Effector memory CD4-positive, alpha-beta T cell (primary cell): ENCODE data around the gene ATG7.

Source experiments
- DNase-seq, 3 donors: peaks; one replicate each; pipeline ENCODE4 v3.0.0-alpha.2; 2020
- H3K27ac ChIP-seq: 2 replicates; pipeline ENCODE4 v1.7.0; 2013; ENCODE audit warnings: mild to moderate bottlenecking, low read length, moderate library complexity; ENCODE audit not compliant: insufficient read depth, poor library complexity, severe bottlenecking
- H3K27me3 ChIP-seq: replicated peaks from 2 replicates; pipeline ENCODE4 v1.7.0; 2013; ENCODE audit warnings: mild to moderate bottlenecking, low read length; ENCODE audit not compliant: insufficient read depth, control insufficient read depth, poor library complexity, severe bottlenecking
- H3K36me3 ChIP-seq: 2 replicates; pipeline ENCODE4 v1.7.0; 2013; ENCODE audit warnings: mild to moderate bottlenecking, low read length, moderate library complexity; ENCODE audit not compliant: control insufficient read depth, insufficient read depth
- H3K4me1 ChIP-seq: 2 replicates; pipeline ENCODE4 v1.7.0; 2013; ENCODE audit warnings: low read length, mild to moderate bottlenecking; ENCODE audit not compliant: control insufficient read depth, insufficient read depth, poor library complexity, severe bottlenecking
- H3K4me3 ChIP-seq: 2 replicates; pipeline ENCODE4 v1.7.0; 2013; ENCODE audit warnings: low read length, low read depth, mild to moderate bottlenecking; ENCODE audit not compliant: insufficient read depth, poor library complexity, severe bottlenecking
- H3K9me3 ChIP-seq: 2 replicates; pipeline ENCODE4 v1.7.0; 2013; ENCODE audit warnings: mild to moderate bottlenecking, low read length, moderate library complexity; ENCODE audit not compliant: control insufficient read depth

Gene ATG7

DNA sequence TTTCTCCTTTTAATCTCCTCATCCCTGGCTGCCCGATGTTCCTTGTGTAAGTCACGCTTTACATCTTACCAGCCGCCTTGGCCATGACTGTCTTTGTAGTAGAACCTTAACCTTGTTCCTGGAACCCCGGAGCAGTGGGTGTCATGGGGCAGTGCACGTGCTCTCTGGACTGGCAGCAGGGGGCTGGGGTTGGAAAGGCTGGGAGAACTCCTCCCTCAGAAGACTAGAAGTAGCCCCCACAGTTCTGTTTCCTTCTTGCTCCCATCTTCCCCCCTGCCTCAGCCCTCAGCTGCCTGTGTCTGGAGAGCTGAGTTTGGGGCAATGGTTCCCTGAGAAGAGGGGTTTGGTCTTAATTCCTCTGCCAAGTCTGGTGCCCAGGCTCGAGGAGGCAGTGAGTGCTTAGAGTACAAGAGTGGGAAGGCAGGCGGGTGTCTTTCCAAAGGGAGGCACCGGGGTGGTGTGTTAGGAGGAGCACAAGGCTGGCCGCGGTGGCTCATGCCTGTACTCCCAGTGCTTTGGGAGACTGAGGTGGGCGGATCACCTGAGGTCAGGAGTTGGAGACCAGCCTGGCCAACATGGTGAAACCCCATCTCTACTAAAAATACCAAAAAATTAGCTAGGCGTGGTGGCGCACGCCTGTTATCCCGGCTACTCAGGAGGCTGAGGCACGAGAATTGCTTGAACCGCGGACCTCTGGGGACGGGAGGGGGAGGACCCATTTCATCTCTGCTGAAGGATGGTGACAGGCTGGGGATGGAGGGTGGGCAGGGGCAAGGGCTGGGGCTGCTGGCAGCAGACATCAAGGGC, 271.1 kb downstream of the ATG7 start:
- no peaks in the 10 kb centered on the region for H3K9me3 ChIP-seq
- H3K4me3 ChIP-seq, result no peak overlapping the region
- no peak for DNase-seq
- H3K27me3 ChIP-seq, result no peaks in the 10 kb centered on the region
- H3K27ac ChIP-seq, result no peak overlapping the region
- no peaks in the 10 kb centered on the region for H3K36me3 ChIP-seq
- H3K4me1 ChIP-seq, result no peaks in the 10 kb centered on the region

DNA sequence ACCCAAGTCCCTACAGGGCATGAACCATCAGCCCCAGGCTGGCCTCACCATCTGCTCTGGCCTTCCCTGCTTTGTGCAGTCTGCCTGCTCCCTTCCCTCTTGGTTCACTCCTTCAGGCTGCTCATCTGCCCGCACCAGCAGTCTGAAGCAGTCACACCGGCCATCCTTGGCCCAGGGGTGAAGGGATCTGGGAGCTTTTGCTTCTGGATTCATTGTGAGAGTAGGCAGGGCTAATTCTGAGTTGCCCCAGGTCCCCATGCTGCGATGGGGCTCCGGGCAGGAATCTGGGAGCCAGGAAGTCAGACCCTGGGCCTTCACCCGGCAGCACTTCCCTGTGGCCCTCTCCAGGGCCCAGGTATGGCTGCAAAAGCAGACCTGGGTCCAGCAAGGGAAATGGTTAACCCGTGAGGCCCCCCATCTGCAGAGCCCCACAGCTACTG, 271.8 kb downstream of the ATG7 start:
- DNase-seq, result no peak
- H3K4me1 ChIP-seq, result no peaks in the 10 kb centered on the region
- H3K36me3 ChIP-seq, result no peaks in the 10 kb centered on the region
- no peak overlapping the region for H3K27ac ChIP-seq
- no peak overlapping the region for H3K4me3 ChIP-seq
- no peaks in the 10 kb centered on the region for H3K27me3 ChIP-seq
- no peaks in the 10 kb centered on the region for H3K9me3 ChIP-seq

DNA sequence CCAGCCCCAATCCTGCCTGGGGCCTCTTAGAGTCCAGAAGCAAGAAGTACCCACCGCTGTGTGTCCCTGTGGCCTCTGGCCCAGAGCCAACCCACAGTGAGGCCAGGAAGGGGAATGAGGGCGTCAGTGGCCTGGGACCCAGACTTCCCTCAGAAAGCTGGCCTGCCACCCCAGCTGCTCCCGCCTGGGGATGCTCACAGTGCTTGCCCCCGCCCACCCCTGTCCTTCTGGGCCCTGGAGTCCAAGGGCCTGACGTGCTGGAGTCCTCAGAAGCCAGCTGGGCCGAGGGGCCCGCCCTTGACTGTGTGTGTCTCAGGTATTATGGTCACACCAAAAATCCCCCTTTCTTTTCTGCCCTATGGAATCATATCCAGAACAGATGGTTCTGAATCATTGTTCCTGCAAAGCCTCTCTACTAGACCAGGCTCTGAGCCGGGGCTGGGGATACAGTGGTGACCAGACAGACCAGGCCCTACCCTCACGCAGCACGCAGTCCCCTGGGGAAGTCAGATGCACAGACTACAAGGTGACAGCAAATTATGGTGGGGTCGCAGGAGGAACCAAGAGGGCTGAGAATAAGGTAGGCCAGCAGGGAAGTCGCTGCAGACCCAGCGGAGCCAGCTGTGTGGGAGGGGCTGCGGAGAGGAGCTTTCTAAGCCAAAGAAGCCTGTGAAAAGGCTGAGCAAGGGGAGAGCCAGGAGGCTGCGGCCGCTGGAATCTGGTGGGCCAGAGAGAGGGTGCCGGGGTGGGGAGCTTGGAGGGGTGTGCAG, 272.4 kb downstream of the ATG7 start:
- no peak overlapping the region for H3K4me3 ChIP-seq
- H3K27me3 ChIP-seq, result no peaks in the 10 kb centered on the region
- H3K9me3 ChIP-seq, result no peaks in the 10 kb centered on the region
- no peaks in the 10 kb centered on the region for H3K4me1 ChIP-seq
- no peak for DNase-seq
- H3K27ac ChIP-seq, result no peak overlapping the region
- no peaks in the 10 kb centered on the region for H3K36me3 ChIP-seq

DNA sequence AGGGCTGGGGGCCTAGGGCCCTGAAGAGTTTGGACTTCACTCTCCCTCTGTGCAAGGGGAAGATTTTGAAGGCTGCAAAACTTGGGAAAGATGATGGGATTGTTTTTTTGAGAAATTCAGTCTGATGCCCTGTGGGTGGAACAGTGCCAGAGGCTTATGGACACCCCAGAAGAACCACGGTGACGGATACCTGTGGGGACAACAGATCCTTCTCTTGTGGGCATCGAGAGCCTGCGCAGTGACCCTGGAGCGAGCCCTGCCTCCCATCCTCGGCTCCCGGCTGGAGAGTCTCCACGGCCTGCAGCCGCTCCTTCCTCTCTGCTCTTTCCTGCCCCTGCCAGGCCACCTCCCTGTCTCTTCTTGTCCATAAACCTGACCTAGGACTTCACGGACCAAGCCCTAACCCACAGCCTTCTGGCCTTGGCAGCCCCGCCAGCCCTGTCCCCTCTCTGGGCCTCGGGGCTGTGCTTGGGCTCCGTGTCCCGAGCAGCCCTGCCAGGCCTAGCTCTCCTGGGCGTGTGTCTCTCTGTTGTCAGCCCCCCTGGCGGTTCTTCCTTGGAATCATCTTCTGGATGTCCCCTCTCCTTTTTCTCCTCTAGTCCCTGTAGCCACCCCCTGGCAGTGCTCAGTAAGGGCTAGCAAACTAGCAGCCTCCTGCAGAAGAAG, 273.1 kb downstream of the ATG7 start:
- Histone ChIP-seq H3K9me3 (no peaks in the 10 kb centered on the region), H3K4me1 (no peaks in the 10 kb centered on the region), H3K27ac (no peak overlapping the region)

DNA sequence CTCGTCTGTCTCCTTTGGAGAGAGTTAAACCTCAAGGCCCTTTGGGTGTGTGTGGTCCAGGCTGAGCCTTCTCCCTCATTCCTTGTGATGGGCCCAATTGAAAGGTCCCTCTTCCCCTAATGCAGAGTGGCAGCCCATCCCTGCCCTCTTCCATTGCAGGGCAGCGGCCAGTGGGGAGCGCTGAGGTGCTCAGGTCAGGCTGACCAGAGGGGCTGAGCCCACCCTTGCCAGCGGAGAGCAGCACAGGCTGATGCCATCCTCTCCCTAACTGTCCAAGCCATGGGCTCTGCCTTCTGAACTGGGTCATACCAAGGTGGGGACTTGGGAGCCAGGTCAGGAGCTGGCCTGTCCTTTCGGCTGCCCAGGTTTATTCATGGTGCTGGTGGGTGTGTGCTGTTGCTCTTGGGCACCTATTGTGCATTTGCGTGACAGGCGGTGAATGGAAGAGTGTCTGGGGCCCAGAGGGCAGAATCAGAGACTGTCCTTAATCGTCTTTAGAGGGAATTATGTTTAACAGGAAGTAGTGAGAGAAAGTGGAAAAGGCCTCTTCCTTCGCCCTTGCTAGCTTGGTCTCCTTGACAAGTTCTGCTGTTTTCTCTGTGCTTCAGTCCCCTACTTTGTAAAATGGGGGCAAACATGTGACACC, 274.6 kb downstream of the ATG7 start:
- no peaks in the 10 kb centered on the region for H3K4me1 ChIP-seq
- H3K27ac ChIP-seq, result no peak overlapping the region
- H3K27me3 ChIP-seq, result no peaks in the 10 kb centered on the region
- no peaks in the 10 kb centered on the region for H3K9me3 ChIP-seq
- DNase-seq, result no peak
- H3K4me3 ChIP-seq, result no peak overlapping the region
- H3K36me3 ChIP-seq, result no peaks in the 10 kb centered on the region

More for the DNA sequence above, 273.1 kb downstream of the ATG7 start:
- no peaks in the 10 kb centered on the region for H3K36me3 ChIP-seq
- no peak for DNase-seq
- no peak overlapping the region for H3K4me3 ChIP-seq
- no peaks in the 10 kb centered on the region for H3K27me3 ChIP-seq

DNA sequence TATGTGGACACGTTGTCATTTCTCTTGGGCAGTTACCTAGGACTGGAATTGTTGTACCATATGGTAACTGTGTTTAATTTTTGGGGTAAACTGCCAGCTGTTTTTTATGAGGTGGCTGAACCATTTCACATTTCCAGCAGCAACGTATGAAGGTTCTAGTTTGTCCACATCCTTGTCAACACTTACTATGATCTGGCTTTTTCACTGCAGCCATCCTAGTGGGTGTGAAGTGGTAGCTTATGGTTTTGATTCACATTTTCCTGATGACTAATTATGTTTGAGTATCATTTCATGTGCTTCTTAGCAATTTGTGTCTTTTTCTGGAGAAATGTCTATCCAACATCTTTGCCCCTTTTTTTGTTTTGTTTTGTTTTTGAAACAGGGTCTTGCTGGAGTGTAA, 275.3 kb downstream of the ATG7 start:
- no peaks in the 10 kb centered on the region for H3K9me3 ChIP-seq
- no peaks in the 10 kb centered on the region for H3K4me1 ChIP-seq
- DNase-seq, result no peak

DNA sequence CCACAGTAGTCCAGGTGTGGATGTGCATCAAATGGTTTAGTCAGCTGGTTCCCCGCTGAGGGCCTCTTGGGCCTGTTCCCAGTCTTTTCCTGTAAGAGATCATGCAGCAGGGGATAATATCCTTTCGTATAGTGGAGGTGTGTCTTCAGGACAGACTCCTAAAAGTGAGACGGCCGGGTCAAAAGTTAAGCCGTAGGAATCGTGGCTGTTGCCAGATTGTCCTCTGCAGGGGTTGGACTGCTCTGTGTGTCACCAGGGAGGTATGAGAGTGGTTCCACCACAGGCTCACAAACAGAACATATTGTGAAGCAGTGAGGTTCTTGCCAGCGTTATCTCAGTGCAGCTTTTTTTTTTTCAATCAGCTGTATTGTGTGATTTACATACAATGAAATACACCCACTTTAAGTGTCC, 276.5 kb downstream of the ATG7 start:
- H3K27me3 ChIP-seq, result no peaks in the 10 kb centered on the region
- H3K9me3 ChIP-seq, result no peaks in the 10 kb centered on the region
- no peaks in the 10 kb centered on the region for H3K4me1 ChIP-seq
- no peak for DNase-seq
- H3K36me3 ChIP-seq, result no peaks in the 10 kb centered on the region
- H3K27ac ChIP-seq, result no peak overlapping the region
- H3K4me3 ChIP-seq, result no peak overlapping the region

More for the DNA sequence above, 275.3 kb downstream of the ATG7 start:
- no peaks in the 10 kb centered on the region for H3K36me3 ChIP-seq
- no peak overlapping the region for H3K27ac ChIP-seq
- no peak overlapping the region for H3K4me3 ChIP-seq
- no peaks in the 10 kb centered on the region for H3K27me3 ChIP-seq

DNA sequence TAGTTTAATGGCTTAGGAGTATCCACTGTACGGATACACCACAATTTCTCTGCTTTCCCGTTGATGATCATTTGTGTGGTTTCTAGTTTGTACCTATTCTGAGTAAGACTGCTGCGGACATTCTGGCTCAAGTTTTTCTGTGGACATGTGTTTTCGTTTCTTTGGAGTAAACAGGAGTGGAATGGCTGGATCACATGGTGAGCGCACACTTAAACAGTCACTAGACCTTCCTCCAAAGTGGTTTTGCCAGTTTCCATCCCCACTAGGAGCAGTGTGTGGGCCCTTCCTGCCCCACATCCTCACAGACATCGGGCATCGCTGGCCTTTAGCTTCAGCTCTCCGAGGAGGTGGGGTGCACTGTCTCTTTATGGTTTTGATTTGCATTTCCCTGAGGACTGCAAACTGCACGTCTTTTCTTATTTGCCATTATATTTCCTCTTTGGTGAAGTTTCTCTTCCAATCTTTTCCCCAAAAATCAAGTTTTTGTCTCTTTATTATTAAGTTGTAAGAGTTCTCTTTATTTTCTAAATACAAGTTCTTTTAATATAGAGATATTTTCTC, 277.5 kb downstream of the ATG7 start:
- Histone ChIP-seq H3K27ac (no peak overlapping the region), H3K27me3 (no peaks in the 10 kb centered on the region), H3K36me3 (peaks cover 1% of the 10 kb centered on the region), H3K4me1 (no peaks in the 10 kb centered on the region), H3K4me3 (no peak overlapping the region), H3K9me3 (no peaks in the 10 kb centered on the region)
- no peak for DNase-seq

DNA sequence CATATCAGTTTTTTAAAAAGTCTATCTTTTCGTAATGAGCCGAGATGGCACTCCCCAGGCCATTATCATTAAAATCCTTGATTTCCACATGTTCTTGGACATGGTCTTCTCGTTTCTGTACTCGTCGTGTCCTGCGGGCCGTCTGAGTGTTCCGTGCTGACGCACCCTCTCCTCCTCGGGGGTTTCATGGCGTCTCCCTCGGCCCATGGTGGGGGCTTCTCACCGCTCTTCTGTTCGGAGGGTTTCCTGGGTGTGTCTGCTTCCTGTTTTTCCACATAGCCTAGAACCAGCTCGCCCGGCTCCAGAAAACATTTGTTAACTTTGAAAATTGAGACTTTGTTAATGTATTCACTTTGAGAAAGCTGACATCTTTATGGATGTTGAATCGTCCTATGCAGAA, 278.8 kb downstream of the ATG7 start:
- no peak for DNase-seq
- Histone ChIP-seq H3K4me3 (no peak overlapping the region), H3K36me3 (peaks cover 13% of the 10 kb centered on the region), H3K4me1 (no peaks in the 10 kb centered on the region), H3K27me3 (no peaks in the 10 kb centered on the region), H3K27ac (no peak overlapping the region), H3K9me3 (no peaks in the 10 kb centered on the region)
